Measurements from ENCODE around the gene GABBR1.
"Not testable (repeated sequence)": the region's sequence is repeated elsewhere in the genome, so short reads cannot be mapped to it uniquely, and the experiment has no call there.

Gene GABBR1

DNA sequence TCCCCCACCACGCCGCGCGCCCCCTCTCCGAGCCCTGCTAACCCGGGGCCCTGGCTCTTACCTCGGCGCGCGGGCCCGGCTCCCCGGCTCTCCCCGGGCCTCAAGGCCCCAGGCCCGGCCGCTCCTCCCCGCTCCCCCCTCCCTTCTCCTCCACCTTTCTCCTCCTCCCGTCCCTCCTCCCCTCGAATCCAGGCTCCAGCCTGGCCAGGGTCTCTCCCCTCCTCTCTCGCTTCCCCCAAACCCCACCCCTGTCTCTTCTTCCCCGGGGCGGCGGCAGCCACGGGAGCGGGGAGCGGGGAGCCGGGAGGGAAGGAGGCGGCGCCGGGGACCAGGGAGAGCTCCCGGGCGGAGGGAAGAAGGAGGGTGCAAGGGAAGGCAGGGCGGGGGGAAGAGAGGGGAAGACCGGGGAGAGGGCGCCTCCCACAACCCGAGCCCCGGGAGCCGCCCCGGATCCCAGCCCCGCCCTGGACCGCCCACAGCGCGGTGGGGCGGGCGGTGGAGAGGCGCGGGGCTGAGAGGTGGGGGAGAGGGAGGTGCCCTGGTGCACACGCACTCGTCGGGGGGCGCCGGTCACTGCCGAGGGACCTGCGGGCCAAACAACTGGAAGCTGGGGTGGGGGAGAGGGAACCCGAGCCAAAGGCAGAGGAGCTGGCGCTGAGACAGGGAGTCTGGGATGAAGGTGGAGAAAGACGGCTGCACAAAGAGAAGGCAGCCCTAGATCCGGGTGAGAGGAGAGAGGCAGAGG lies at the start of gene GABBR1:
GABBR1 (minus strand) TSS at position 395 of the 745 bp plus-strand sequence. CDS start 798 bp downstream, outside the sequence.
- peak; percentile 96 for DNase-seq

DNA sequence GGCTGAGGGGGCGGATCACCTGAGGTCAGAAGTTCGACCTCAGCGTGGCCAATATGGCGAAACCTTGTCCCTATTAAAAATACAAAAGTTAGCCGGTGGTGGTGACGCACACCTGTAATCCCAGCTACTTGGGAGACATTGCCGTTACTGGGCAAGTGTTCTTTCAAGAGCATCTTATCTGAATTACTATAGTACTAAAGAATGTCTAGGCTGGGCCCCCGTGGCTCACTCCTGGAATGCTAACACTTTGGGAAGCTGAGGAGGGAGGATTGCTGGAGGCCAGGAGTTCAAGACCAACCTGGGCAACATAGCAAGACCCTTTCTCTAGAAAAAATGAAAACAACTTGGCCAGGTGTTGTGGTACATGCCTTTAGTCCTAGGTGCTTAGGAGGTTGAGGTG lies 48.8 kb upstream of the GABBR1 start:
- no peak for DNase-seq

DNA sequence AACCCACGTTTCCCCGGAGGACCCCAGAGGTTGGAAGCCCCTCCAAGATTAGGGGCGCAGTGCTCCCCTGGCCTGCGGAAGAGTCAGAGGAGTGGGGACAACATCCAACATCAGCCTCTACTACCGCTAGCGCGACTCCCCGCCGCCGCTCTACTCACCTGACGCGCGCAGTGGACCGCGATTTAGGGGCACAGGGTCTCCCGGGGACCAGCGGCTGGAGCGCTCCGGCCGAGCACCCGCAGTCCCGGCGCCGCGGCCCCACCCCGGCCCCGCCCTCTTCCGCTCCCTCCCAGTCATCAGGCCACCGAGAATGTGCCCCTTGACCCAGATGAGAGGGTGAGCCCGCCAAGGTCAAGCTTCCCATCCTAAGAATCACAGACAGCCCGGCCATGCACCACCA lies 47.9 kb upstream of the GABBR1 start, which contains the start of gene ZFP57:
ZFP57 (minus strand) TSS at position 249 of the 400 bp plus-strand sequence. CDS start 4,149 bp downstream, outside the sequence.
- no peak for DNase-seq

DNA sequence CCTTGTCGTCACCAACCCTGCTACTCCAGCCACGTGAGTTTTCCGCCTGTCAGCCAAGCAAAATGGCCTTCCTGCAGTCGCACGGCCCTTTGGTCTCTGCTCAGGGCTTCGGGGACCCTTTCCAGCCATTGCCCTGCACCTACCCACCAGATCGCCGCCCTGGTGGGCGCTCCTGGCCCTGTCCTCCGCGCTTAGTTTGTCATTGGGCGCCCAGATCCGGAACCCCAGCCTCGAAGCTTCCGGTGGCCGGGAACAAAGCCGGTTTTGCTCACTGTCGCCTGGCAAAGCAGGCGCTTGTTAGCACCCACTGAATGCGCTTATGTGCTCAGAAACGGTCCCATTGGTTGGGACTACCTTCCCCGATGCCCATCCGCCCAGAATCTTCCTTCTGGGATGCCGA lies 47.4 kb upstream of the GABBR1 start:
- DNase-seq, result no peak

- DNase-seq, result no peak
These were observed 47.0 kb upstream of the GABBR1 start for GRCh38 chr6:29679962-29680361.

GRCh38 chr6:29678114-29678513 lies 45.1 kb upstream of the GABBR1 start:
- no peak for DNase-seq

DNA sequence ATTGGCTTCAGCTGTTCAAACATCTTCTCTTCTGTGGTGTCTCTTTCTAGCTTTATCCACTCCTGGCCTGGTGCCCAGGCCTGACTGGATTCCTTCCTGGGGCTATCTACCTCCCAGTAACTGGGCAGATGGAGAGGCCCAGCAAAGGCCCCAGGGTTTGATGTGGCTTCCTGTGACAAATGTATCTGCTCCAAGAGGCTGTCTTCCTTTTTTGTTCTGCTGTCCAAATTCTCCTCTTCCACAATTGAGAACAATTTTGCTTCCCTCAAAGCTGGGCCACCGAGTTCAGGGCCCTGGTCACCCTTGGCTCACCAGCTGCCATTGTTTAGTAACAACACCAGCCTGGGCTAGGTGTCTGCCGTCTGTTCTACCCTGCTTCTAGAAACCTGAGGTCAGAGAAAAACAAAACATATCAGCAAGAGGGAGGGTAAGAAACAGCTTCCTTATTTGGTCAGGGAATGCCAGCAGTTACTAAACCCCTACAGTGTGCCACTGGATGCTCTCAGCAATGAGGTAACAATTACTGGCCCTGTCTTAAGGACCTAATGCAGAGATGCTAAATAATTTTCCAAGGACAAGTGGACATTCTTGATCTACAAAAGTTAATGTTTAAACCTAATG lies 44.1 kb upstream of the GABBR1 start:
- no peak for DNase-seq

DNA sequence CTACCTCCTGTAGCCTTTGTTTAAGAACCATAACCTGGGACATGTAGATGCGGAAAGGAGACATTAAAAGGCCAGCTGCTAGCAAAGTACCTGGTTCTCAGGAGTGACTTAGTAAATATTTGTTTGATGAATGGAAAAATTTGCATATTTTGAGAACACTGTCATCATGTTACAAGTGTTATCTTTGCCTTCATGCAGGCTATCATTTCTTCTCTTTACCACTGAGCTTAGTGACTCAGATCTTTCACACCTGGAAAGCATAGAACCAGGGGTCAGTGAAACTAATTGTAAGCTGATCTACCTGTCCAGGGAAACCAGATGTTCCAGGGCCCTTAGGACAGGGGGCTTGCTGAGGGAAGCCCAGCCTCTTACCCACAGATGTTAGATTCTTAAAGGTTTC lies 42.6 kb upstream of the GABBR1 start:
- no peak for DNase-seq

DNA sequence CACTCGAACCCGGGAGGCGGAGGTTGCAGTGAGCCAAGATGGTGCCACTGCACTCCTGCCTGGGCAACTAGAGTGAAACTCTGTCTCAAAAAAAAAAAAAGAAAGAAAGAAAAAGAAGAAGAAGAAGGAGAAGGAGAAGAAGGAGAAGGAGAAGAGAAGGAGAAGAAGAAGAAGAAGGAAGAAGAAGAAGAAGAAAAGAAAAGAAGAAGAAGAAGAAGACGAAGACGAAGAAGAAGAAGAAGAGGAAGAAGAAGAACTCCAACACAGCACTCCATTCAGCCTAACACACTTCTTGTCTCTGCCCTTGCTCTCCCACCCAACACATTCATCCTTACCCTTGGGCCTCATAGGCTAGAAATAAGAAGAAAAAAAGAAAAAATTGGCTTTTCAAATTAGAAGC lies 41.0 kb upstream of the GABBR1 start:
- no peak for DNase-seq

DNA sequence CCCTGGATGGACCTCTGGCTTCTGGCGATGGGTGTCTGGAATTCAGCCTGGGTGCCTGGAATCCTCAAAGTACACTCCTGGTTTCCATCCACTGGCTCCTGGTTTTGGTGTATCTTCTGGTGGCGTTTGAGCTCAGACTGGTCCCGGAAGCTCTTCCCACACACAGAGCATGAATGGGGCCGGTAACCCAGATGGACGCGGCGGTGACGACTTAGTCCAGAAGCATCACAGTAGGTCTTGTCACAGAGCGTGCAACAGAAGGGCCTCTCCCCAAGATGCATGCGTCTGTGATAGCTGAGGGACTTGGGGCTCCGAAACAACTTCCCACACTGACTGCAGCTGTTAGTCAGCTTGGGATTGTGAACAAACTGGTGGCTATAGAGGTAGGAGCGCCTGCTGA lies 40.2 kb upstream of the GABBR1 start:
- DNase-seq, result no peak

DNA sequence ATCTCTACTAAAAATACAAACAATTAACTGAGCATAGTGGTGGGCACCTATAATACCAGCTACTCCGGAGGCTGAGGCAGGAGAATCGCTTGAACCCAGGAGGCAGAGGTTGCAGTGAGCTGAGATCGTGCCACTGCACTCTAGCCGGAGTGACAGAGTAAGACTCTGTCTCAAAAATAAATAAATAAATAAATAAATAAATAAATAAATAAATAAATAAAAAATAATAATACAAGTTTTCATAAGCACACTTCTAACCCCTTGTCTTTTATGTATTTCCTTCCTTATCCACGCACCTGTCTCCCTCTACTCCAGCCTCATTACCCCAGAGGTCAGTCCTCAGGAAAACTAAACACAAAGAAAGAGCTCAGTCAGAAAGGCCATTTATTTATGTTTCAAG lies 39.1 kb upstream of the GABBR1 start:
- DNase-seq, result not testable (repeated sequence)

GRCh38 chr6:29671026-29671425 lies 38.0 kb upstream of the GABBR1 start:
- DNase-seq, result no peak

GRCh38 chr6:29667158-29667557 lies 34.2 kb upstream of the GABBR1 start:
- no peak for DNase-seq

- no peak for DNase-seq
These were observed 33.8 kb upstream of the GABBR1 start for GRCh38 chr6:29666826-29667130.

- no peak for DNase-seq
These were observed 33.2 kb upstream of the GABBR1 start for GRCh38 chr6:29665942-29666825.

DNA sequence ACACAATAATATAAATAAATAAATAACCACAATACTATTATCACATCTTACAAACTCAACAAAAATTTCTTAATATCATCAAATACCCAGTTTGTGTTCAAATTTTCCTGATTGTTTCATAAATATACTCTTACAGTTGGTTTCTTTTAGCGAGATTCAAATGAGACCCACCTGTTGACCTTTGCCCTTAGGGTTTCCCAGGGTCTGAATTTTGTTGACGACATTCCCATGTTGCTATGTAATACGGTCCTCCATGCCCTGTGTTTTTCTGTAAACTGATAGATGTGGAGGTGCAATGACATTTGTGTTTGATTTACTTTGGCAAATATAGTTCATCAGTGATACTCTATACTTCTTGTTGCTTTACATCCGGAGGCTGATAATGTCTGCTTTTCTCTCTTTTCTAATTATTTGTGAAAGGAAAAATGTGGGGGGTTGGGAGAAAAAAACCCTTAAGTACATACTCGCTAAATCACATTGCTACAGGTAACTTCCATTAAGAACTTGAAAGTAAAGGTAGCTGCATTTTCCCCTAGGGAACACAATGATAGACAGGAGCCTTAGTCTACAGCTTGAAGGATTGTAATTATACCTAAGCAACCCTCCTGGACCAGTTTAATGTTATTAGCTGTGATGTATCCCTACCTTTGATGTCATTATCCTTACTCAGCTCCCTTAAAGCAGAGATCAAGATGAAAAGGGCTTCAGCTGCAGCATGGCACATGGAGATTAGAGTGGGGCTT lies 30.5 kb upstream of the GABBR1 start:
- no peak for DNase-seq

DNA sequence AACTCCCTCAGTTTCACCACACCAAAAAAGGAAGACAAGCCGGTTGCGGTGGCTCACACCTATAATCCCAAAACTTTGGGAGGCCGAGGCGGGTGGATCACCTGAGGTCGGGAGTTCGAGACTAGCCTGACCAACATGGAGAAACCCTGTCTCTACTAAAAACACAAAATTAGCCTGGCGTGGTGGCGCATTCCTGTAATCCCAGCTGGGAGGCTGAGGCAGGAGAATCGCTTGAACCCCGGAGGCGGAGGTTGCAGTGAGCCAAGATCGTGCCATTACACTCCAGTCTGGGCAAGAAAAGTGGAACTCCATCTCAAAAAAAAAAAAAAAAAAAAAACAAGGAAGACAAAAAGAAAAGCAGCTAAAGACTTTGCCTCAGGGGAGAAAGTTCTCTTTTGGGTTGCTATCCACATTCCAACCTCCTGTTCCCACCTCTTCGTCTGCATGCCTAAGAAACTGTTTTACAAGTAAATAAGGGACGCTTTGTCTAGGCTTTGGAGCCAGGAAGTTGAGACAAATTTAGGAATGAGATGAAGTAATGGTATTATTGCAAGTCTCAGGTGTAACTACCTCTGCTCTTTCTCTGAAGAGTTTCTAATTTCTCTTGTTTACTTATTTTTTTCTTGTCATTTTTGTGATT lies 28.6 kb upstream of the GABBR1 start:
- DNase-seq, result not testable (repeated sequence)

- no peak for DNase-seq
These were observed 28.1 kb upstream of the GABBR1 start for GRCh38 chr6:29661071-29661470.

- DNase-seq, result no peak
These were observed 23.8 kb upstream of the GABBR1 start, which contains the start of gene MOG for GRCh38 chr6:29656798-29657197. TSS of gene MOG (plus strand) at chr6:29657092. CDS start at chr6:29657210, 118 bp downstream.

DNA sequence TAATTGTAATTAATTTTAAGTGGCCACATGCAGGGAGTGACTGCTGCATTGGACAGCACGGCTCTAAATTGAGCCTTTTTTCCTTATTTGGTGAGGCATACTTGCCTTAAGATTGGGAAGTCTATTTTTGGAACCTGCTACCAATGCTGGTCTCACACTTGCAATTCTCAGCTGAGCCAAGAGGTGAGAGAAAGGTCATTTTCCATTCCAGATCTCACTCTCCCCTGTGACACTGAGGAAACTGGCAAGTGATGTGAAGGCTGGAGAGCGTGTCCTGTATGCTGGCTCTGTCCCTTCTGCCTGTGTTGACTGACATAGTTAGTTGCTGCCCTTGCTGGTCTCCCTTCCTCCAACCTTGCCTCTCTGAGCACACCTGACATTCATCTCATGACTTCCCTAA lies 23.2 kb upstream of the GABBR1 start:
- DNase-seq, result no peak

DNA sequence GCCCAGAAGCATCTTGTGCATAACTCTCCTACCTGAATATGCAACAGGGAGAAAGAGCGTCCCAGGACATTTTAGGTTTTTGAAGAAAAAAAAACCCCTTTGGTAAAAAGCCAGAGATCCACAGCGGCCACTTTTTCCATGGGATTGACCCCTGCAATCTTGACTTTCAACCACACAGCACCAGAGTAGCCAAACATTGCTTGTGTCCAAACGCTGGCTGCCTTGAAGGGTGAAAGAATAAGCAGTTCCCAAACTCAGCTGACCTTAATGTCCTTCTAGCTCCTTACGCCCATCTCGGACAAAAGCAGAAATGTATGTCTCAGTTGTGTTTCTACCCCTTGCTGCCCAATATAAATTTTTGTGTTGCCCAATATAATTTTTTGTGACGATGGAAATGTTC lies 22.7 kb upstream of the GABBR1 start:
- DNase-seq, result no peak

GRCh38 chr6:29653452-29654038 lies 20.6 kb upstream of the GABBR1 start:
- DNase-seq, result peak; percentile 29

All from right hindlimb (tissue), 1 donor.